GM18498 (cell line): Measurements from ENCODE around the gene BRF1.
"Not testable (repeated sequence)": the region's sequence is repeated elsewhere in the genome, so short reads cannot be mapped to it uniquely, and the experiment has no call there.

Source experiments
- ATAC-seq: cut with Tn5 transposase; IDR thresholded peaks from one replicate; pipeline ENCODE4 v1.9.1; 2021; ENCODE audit warnings: mild to moderate bottlenecking, moderate library complexity; ENCODE audit not compliant: unreplicated experiment

The BRF1 gene

DNA sequence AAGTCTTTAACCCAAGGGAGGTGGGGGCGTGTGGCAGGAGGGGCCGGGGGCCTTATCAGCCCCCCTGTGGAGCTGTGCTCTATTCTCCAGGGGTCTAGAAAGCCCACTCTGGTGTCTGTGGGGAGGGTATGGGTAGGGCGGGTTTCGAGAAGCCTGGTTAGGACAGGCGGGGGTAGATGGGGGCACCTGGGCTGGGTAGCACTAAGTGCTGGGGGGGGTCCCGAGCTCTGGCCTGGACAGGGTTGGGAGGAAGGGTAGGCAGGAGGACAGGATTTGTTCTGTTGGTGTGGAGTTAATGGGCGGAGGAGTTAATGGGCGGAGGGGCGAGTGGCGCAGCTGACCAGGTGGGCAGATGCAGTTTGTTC, 15.8 kb upstream of the BRF1 start:
- no peak for ATAC-seq

DNA sequence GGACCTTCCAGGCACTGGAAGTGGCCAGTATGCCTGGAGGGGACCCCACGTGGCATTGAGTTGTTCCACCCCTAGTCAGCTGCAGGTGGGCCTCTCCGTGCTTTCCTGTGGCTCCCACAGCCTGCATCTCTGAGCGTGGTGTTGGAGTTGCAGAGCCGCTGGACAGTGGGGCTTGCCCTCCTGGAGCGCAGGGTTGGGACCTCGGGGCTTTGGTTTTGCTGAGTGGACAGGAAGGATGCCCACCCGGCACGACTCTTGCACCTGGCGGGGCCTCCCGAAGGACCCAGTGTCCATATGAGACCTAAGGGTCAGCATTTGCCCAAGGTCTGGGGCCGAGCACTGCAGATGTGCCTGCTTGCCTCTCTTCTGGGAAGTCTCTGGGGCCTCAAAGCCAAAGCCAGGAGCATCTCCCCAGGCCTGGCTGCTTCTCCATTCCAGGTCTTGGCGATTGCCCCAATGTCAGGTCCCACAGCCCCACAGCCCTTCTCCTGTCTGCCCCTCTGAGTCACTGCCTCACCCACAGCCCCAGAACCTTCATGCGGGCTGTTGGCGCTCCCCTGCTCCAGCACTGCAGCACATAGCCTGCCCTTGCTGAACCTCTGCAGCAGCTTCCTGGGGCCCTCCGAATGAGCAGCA, 15.3 kb upstream of the BRF1 start:
- ATAC-seq, result no peak

GRCh38 chr14:105315211-105315721, 14.5 kb upstream of the BRF1 start:
- peak; percentile 18 for ATAC-seq

- peak; percentile 78 for ATAC-seq
These were observed 13.7 kb upstream of the BRF1 start, which contains the start of gene PACS2 for GRCh38 chr14:105314287-105315200. Gene PACS2 (plus strand): TSS chr14:105314748. CDS start chr14:105314919, 171 bp downstream.

DNA sequence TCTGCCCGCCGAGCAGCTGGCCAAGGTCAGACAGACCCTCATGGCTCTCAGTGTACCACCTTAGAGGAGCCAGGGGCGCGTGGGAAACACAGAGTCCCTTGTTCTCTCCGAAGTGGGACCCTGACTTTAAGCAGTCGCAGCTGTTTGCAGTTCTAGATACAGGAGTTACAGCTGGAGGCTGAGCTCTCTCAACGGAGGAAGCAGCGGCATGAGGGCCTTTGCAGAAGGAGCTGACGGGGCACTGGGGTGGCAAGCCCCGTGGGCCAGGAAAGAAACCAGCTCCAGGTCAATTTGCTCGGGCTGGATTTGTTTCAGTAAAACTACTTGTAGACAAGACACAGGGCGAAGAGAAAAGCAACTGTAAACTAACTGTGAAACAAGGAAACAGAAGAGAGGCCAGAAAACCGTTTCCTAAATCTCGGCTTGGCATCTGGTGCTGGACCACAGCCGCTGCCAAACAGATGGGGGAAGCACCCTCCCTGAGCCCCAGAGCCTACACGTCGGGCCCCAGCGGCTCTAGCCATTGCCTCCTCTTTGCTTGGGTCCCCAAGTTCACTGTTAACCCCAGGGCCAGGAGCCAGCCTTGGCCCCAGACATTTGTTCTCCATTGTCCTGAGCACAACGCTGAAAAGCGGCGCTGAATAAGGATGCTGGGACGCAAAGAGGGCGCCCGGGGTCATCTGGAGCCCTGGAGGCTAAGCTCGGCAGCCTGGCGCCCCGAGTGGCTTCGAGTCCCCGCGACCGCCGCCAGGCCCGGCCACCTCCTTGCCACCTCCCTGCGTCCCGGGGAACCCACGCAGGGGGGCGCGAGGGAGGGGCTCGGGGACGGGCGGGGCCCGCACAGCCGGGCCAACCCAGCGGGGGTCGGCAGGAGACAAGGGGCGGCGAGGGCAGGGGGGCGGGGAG, 12.8 kb upstream of the BRF1 start:
- ATAC-seq, result no peak

DNA sequence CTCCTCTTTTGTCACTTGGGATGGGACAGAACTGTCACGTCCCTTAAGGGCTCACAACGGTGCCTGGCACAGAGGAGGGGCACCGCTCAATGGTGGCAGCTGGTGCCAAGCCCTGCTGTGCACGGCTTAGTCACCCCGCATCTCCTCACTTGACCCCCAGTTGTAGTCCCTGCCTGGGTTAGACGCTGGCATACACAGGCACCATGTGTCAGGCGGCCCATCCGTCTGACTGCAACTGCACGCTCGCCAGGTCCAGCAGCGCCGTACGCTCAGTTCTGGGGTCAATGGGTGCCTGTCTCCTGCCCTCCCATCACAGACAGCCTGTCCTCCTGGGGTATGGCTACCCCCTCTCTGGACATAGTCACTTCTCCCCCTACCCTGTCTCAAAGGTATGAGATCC, 12.2 kb upstream of the BRF1 start:
- no peak for ATAC-seq

DNA sequence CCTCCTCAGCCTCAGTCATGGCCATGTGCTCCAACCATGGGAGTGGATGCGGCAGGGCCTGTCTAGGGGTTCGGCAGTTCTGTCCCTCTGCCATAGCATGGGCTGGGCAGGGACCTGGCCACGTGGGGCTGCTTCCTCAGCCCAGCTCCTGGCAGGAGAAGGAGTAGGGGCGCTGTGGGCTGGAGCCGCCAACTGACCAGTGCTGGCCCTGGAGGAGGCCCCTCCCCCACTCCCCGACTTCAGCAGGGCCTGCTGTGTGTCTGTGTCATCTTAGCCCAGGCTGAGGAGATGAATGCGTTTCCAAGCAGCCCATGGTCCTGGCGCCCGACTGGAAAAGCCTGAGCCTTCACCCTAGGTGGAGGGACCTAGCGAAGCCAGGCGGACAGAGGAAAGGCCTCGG, 11.0 kb upstream of the BRF1 start:
- no peak for ATAC-seq

DNA sequence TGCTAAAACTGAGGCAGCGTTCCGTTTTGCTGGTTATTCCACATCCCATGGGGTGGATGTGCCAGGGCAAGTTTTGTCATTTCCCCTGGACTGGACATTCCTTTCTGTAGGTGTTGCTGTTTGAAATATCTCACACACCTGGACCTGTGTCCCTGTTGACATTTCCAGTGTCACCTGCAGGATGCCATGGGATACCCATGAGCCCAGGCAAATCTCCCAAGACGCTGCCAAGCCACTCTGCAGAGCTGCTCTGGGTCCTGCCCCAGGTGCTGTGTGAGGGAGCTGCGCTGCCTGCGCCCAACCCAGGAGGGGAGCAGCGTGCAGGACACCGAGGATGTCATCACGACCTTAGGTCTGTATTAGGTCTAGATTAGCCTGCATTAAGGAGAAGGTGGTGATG, 8.6 kb upstream of the BRF1 start:
- ATAC-seq, result no peak

GRCh38 chr14:105307052-105307727, 6.4 kb upstream of the BRF1 start:
- no peak for ATAC-seq

DNA sequence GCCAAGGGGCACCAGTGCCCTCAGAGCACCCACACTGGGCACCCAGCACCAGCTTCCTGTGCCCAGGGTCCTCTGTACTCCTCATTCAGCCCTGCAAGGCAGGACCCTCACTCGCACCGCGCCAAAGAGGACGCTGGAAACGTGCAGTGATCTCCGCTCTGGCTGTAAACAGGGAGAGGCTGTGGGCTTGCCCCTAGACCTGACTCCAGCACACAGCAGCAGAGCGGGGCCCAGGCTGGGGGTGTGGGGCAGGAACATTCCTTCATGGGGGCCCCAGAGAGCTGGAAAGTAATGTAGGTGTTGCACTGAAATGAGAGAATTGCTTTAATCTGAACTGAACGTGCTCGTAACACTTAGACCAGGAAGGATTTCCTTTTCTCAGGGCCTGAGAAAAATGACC, 5.0 kb upstream of the BRF1 start:
- no peak for ATAC-seq

DNA sequence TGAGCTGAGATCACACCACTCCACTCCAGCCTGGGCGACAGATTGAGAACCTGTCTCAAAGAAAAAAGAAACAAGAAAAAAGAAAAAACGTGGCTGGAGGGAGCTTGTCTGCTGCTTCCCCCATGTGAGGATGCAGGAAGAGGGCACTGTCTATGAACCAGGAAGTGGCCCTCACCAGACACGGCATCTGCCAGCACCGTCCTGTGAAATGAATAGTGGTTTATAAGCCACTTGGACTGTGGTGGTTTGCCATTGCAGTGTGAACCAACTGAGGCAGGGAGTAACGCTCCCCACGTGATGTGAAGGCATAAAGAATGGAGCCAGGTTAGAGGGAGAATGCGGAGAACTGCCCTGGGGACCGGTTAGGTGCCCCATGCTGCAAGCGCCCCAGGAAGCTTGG, 4.5 kb upstream of the BRF1 start:
- ATAC-seq, result no peak

DNA sequence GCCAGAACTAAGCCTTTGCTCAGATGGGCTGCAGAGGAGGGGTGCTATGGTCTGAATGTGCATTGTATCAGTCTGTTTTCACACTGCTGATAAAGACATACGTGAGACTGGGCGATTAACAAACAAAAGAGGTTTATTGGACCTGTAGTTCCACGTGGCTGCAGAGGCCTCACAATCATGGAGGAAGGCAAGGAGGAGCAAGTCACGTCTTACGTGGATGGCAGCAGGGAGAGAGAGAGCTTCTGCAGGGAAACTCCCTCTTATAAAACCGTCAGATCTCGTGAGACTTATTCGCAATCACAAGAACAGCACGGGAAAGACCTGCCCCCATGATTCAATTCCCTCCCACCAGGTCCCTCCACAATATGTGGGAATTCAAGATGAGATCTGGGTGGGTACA, 3.8 kb upstream of the BRF1 start:
- no peak for ATAC-seq

DNA sequence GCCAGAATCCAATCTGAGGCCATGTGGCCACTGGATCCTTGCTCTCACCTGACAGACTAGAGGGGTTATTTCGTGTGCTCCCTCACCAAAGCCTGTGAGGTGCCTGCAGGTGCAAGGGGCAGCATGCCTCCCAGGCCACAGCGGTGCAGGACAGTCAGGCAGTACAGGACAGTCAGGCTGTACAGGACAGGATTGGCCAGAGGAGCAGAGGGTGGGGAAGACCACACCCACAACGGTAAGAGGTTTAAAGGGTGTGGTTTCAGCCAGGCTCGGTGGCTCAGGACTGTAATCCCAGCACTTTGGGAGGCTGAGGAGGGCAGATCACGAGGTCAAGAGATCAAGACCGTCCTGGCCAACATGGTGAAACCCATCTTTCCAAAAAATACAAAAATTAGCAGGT, 3.1 kb upstream of the BRF1 start:
- no peak for ATAC-seq

GRCh38 chr14:105301915-105302249, 1.1 kb upstream of the BRF1 start:
- not testable (repeated sequence) for ATAC-seq

DNA sequence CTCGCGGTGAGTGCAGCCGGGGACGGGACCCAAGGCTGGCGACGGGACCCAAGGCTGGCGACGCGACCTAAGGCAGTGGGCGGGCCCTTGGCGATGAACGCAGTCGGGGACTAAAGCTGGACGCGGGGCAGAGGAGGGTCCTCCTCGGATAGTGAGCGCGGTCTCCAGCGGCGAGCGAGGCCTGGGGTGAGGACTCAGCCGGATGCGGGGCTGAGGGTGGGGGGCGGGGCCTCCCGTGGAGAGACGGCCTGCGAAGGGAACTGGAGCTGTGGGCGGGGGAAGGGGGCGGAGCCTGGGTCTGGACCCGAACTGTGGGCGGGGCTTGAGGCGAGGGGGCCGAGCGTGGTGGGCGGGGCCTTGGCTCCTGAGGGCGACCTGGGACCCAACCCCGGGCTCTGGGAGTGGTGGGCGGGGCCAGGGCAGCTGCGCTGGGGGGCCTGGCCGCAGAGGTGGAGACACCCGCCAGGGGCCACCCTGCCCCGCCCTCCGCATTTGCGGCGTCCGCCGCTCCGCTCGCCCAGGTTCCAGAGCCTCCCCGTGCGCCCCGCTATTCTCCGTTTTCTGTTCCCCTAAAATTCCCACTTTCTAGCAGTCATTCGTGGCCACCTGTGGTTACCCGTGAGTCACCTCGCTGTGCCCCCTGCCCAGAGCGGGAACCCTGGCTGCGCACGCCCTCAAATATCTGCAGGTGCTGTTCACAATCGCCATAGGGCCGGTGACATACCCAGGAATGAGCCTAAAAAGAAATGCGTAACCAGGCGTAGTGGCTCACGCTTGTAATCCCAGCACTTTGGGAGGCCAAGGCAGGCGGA, 508 bp upstream of the BRF1 start:
- peak; percentile 62 for ATAC-seq

DNA sequence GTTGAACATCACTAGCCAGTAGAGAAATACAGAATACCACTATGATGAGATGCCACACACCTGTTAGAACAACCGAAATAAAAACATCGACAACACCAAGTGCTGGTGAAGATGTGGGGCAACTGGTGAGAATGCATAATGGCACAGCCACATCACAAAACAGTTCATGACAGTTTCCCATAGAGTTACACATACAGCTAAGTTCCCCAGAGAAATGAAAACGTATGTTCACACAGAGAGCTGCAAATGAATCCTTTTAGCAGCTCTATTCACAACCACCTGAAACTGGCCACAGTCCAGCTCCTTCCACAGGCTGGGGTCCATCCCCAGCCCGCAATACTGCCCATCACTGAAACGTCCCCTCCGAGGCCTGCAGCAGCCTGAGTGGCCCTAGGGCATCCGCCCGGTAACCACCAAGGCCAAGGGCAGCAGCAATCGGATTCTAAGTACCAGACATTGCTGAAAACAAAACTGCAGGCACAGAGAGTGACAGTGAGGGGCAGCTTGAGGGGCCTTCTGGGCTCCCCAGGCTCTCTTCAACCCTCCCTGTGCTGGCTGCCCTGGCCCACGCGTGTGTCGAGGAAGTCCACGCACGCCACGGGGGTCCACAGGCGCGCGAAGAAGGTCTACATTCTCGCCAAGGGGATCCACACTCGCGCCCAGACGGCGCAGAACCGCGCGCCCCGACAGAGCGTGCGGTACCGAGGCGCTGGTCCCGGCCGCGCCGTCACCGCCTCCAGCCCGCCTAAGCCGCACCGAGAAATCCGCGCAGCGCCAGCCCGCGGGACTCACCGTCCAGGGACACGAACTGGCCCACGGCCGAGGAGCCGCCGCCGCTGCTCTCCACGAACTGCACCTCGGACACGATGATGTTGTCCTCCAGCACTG, 903 bp downstream of the BRF1 start:
- peak; percentile 26 for ATAC-seq

DNA sequence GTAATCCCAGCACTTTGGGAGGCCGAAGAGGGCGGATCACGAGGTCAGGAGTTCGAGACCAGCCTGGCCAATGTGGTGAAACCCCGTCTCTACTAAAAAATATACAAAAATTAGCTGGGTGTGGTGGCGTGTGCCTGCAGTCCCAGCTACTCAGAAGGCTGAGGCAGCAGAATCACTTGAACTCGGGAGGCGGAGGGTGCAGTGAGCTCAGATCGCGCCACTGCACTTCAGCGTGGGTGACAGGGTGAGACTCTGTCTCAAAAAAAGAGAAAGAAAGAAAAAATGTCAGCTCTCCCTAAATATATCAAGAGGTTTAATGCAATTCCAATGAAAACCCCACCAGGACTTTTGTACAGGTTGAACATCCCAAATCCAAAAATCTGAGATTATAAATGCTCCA, 3.5 kb downstream of the BRF1 start:
- ATAC-seq, result not testable (repeated sequence)

- ATAC-seq, result peak; percentile 65
These were observed 6.6 kb downstream of the BRF1 start for GRCh38 chr14:105294142-105294597.
